ENCODE results near the gene RUFY3. TPM values are rescaled to one million over a fixed set of nuclear protein-coding genes. Genes with fewer than 3 reads are reported as not detected.

Gene RUFY3
- total and polyA plus RNA-seq, 9 of the 15 experiments (the other 6 are each of a cell fraction or from before 2014, with no cell fraction given) = 4.2 to 31.1 (median 21.5) TPM

DNA sequence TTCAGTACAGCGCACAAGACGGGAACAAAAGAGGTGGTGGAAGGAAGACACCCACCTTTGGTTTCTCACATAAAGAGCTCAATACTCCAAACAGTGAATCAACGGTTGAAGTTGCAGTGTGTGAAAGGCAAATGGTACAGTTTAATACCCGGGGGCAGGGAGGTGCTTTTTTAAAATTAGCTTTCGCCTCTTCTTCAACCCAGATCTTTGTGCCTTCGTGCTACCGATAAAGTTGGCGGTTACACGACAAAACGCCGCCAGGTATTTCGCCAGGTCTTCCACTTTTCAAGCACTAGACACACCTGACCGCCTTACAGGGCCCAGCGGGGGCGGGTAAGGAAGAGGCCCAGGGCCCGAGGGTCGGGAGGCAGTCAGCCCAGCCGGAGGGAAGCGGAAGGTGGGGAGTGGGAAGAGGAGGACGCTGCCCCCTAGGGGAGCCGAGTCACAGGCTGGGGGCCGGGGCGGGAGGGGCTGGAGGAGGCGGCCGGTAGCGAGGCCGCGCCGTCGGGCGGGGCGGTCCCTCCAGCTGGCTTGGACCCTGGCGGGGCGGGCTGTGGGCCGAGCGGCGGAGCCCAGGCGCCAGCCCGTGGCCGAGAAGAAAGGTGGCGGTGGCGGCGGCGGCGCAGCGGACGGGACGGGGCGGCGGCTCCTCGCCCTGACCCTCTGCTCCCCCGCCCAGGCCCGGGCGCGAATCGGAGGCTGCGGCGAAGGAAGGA lies 17.4 kb upstream of the RUFY3 start (continued):
- TF ChIP-seq SMARCB1 (IDR thresholded peaks at IDR 0.05; ENCODE audit: insufficient read length, low read depth) = no peak
- peak in 1 of 2 experiments; percentile 84; a peak in 2 of 4 replicates for TF ChIP-seq KDM4B (IDR thresholded peaks at IDR 0.05; ENCODE audit: borderline replicate concordance in 2 of 2, low read depth in 1 of 2)
- TF ChIP-seq, protein P1, sequence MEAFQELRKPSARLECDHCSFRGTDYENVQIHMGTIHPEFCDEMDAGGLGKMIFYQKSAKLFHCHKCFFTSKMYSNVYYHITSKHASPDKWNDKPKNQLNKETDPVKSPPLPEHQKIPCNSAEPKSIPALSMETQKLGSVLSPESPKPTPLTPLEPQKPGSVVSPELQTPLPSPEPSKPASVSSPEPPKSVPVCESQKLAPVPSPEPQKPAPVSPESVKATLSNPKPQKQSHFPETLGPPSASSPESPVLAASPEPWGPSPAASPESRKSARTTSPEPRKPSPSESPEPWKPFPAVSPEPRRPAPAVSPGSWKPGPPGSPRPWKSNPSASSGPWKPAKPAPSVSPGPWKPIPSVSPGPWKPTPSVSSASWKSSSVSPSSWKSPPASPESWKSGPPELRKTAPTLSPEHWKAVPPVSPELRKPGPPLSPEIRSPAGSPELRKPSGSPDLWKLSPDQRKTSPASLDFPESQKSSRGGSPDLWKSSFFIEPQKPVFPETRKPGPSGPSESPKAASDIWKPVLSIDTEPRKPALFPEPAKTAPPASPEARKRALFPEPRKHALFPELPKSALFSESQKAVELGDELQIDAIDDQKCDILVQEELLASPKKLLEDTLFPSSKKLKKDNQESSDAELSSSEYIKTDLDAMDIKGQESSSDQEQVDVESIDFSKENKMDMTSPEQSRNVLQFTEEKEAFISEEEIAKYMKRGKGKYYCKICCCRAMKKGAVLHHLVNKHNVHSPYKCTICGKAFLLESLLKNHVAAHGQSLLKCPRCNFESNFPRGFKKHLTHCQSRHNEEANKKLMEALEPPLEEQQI (IDR thresholded peaks at IDR 0.05) = no peak
- no peak for TF ChIP-seq CSDE1 (IDR thresholded peaks at IDR 0.05)
- peak; percentile 59; the same call in 1 of the 2 replicates for TF ChIP-seq ZEB2 (IDR thresholded peaks at IDR 0.05)
- TF ChIP-seq IRF2 (CRISPR knock-in tag; IDR thresholded peaks at IDR 0.05) = no peak
- no peak for TF ChIP-seq RBM22 (IDR thresholded peaks at IDR 0.05; ENCODE audit: low read depth, low read length, poor library complexity, severe bottlenecking)
- no peak for TF ChIP-seq HMGN3 (IDR thresholded peaks at IDR 0.05; ENCODE audit: borderline replicate concordance, extremely low read depth, insufficient read length, low read depth, low read length)
- 0 out of 2 replicates have a peak, but pooled peaks have one; percentile 11 for TF ChIP-seq SOX6 (IDR thresholded peaks at IDR 0.05)
- no peak for TF ChIP-seq FOXK1 (CRISPR knock-in tag; IDR thresholded peaks at IDR 0.05; ENCODE audit: borderline replicate concordance)
- TF ChIP-seq TOE1 (IDR thresholded peaks at IDR 0.05; ENCODE audit: borderline replicate concordance) = peak; percentile 77
- TF ChIP-seq TOE1 (CRISPR knock-in tag; IDR thresholded peaks at IDR 0.05; ENCODE audit: borderline replicate concordance, low read depth) = no peak
- no peak for TF ChIP-seq SMAD2 (IDR thresholded peaks at IDR 0.05; ENCODE audit: low read depth, low read length)
- TF ChIP-seq KLF13 (tag; IDR thresholded peaks at IDR 0.05; ENCODE audit: borderline replicate concordance, low read depth) = no peak
- no peak for TF ChIP-seq CC2D1A (IDR thresholded peaks at IDR 0.05)
- no peak for TF ChIP-seq TCF7 (IDR thresholded peaks at IDR 0.05; ENCODE audit: borderline replicate concordance)
- no peak for TF ChIP-seq PURB (CRISPR knock-in tag; IDR thresholded peaks at IDR 0.05; ENCODE audit: low read depth)
- no peak for TF ChIP-seq ZBTB8A (IDR thresholded peaks at IDR 0.05; ENCODE audit: partially characterized antibody)
- no peak for TF ChIP-seq ATF1 (CRISPR knock-in tag; IDR thresholded peaks at IDR 0.05)
- 0 out of 2 replicates have a peak, but pooled peaks have one; percentile 38 for TF ChIP-seq ATF1 (tag; IDR thresholded peaks at IDR 0.05)
- TF ChIP-seq ZKSCAN8 (CRISPR knock-in tag; IDR thresholded peaks at IDR 0.05) = no peak
- TF ChIP-seq, protein P2, sequence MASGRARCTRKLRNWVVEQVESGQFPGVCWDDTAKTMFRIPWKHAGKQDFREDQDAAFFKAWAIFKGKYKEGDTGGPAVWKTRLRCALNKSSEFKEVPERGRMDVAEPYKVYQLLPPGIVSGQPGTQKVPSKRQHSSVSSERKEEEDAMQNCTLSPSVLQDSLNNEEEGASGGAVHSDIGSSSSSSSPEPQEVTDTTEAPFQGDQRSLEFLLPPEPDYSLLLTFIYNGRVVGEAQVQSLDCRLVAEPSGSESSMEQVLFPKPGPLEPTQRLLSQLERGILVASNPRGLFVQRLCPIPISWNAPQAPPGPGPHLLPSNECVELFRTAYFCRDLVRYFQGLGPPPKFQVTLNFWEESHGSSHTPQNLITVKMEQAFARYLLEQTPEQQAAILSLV (tag; IDR thresholded peaks at IDR 0.05) = no peak
- no peak for TF ChIP-seq DNMT1 (IDR thresholded peaks at IDR 0.05)
- TF ChIP-seq, protein P3, sequence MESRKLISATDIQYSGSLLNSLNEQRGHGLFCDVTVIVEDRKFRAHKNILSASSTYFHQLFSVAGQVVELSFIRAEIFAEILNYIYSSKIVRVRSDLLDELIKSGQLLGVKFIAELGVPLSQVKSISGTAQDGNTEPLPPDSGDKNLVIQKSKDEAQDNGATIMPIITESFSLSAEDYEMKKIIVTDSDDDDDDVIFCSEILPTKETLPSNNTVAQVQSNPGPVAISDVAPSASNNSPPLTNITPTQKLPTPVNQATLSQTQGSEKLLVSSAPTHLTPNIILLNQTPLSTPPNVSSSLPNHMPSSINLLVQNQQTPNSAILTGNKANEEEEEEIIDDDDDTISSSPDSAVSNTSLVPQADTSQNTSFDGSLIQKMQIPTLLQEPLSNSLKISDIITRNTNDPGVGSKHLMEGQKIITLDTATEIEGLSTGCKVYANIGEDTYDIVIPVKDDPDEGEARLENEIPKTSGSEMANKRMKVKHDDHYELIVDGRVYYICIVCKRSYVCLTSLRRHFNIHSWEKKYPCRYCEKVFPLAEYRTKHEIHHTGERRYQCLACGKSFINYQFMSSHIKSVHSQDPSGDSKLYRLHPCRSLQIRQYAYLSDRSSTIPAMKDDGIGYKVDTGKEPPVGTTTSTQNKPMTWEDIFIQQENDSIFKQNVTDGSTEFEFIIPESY (CRISPR knock-in tag; IDR thresholded peaks at IDR 0.05) = peak; percentile 82
- TF ChIP-seq KLF16 (IDR thresholded peaks at IDR 0.05) = no peak
- peak; percentile 86 for TF ChIP-seq CBX1 (IDR thresholded peaks at IDR 0.05; ENCODE audit: low read depth)

Data from K562 (cell line).